PFSK-1 (cell line): Measurements from ENCODE around the gene KIF23. TPM values are rescaled to one million over a fixed set of nuclear protein-coding genes. Genes with fewer than 3 reads are reported as not detected.

Experiments
- FOXP2 ChIP-seq: optimal IDR thresholded peaks from 2 replicates; pipeline ENCODE3; 2011; ENCODE audit warnings: borderline replicate concordance, control low read depth, inconsistent platforms; ENCODE audit not compliant: insufficient read depth; ENCODE audit errors: extremely low read length, extremely low read depth
- POLR2AphosphoS5 ChIP-seq: IDR thresholded peaks from 2 replicates; pipeline ENCODE4 v1.6.1; 2012; ENCODE audit warnings: low read depth, mild to moderate bottlenecking, control low read depth, low read length, moderate library complexity
- SIN3A ChIP-seq: IDR thresholded peaks from 2 replicates; pipeline ENCODE4 v1.6.1; 2012; ENCODE audit warnings: mild to moderate bottlenecking, low read length, moderate library complexity, borderline replicate concordance; ENCODE audit not compliant: insufficient read depth
- TAF1 ChIP-seq: IDR thresholded peaks from 2 replicates; pipeline ENCODE4 v1.6.1; 2012; ENCODE audit warnings: low read length, control low read depth, borderline replicate concordance; ENCODE audit not compliant: insufficient read depth
- polyA plus RNA-seq: library from polyadenylated mRNA; unstranded; fragments of >200 nt; gene quantifications from one replicate; pipeline ENCODE4 v1.2.1, GENCODE V29; 2012; ENCODE audit warnings: low read depth, missing spikeins; ENCODE audit not compliant: insufficient read length
- TF ChIP-seq, protein P1 (sequence below), 2 experiments: IDR thresholded peaks; 2 replicates each; pipeline versions ENCODE4 v1.6.1 to v1.8.0; 2011 to 2012; ENCODE audit warnings: low read depth in 2 of 2, low read length in 2 of 2, control low read depth in 1 of 2, inconsistent platforms in 1 of 2, mild to moderate bottlenecking in 1 of 2, moderate library complexity in 1 of 2; ENCODE audit not compliant: insufficient read depth in 1 of 2

Gene KIF23
- 19.2 TPM for polyA plus RNA-seq

DNA sequence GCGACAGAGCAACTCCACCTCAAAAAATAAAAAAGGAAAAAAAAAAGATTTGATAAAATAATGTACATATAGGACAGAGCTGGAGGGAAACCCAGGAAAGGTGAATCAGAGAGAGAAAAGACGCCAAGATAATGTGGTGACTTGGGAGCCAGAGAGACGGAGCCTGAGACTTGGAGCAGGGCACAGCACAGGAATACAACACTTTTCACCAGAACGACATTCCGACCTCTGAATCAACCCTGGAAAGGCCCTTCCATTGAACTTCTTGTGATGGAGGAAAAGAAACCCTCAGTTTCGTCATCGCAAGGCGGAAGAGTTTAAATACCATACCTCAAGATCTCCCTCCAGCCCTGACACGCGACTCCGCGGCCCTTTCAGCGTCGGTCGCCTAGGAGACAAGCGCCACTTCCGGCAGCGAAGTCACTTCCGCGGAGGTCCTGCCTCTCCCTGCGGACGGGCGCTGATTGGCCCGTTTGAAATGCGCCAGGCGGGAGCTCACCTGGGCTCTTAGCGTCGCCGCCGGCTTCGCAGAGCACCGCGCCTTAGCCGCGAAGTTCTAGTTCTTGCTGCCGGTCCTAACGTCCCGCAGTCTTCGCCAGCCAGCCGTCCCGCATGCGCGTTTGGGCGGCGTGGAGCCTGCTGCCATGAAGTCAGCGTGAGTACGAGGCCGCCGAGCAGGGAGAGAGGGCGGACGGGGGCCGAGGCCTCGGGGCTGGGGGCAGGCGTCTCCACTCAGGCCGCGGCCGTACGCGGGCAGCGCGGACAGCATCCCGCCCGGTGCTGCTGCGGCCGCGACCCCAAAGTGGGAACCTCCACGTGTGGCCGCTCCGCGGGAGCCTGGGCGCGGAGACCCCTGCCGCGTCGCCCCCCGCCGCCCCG is at the start of gene KIF23:
TSS of gene KIF23 (plus strand) at position 528 of the 879 bp plus-strand sequence. CDS start at position 645, 117 bp downstream.
- TF ChIP-seq POLR2AphosphoS5: peak; percentile 54; the same call in 1 of the 2 replicates
- TF ChIP-seq FOXP2: no peak
- TF ChIP-seq, protein P1, sequence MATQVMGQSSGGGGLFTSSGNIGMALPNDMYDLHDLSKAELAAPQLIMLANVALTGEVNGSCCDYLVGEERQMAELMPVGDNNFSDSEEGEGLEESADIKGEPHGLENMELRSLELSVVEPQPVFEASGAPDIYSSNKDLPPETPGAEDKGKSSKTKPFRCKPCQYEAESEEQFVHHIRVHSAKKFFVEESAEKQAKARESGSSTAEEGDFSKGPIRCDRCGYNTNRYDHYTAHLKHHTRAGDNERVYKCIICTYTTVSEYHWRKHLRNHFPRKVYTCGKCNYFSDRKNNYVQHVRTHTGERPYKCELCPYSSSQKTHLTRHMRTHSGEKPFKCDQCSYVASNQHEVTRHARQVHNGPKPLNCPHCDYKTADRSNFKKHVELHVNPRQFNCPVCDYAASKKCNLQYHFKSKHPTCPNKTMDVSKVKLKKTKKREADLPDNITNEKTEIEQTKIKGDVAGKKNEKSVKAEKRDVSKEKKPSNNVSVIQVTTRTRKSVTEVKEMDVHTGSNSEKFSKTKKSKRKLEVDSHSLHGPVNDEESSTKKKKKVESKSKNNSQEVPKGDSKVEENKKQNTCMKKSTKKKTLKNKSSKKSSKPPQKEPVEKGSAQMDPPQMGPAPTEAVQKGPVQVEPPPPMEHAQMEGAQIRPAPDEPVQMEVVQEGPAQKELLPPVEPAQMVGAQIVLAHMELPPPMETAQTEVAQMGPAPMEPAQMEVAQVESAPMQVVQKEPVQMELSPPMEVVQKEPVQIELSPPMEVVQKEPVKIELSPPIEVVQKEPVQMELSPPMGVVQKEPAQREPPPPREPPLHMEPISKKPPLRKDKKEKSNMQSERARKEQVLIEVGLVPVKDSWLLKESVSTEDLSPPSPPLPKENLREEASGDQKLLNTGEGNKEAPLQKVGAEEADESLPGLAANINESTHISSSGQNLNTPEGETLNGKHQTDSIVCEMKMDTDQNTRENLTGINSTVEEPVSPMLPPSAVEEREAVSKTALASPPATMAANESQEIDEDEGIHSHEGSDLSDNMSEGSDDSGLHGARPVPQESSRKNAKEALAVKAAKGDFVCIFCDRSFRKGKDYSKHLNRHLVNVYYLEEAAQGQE (IDR thresholded peaks at IDR 0.05; ENCODE audit: insufficient read depth in 1 of 2, low read depth in 2 of 2, low read length in 2 of 2): no peak
- TF ChIP-seq TAF1: peak; percentile 62; the same call in 1 of the 2 replicates
- TF ChIP-seq SIN3A: peak; percentile 98

GRCh38 chr15:69367236-69367635 is 46.9 kb upstream of the KIF23 start:
- no peak for TF ChIP-seq TAF1
- TF ChIP-seq SIN3A: no peak
- TF ChIP-seq POLR2AphosphoS5: no peak
- TF ChIP-seq, protein P1 (IDR thresholded peaks at IDR 0.05; ENCODE audit: insufficient read depth in 1 of 2, low read depth in 2 of 2, low read length in 2 of 2): no peak
- no peak for TF ChIP-seq FOXP2

- no peak for TF ChIP-seq SIN3A
Measured at GRCh38 chr15:69369631-69370030, 44.5 kb upstream of the KIF23 start.

- TF ChIP-seq SIN3A: no peak
- no peak for TF ChIP-seq TAF1
- TF ChIP-seq POLR2AphosphoS5: no peak
- no peak for TF ChIP-seq FOXP2
- TF ChIP-seq, protein P1 (IDR thresholded peaks at IDR 0.05; ENCODE audit: insufficient read depth in 1 of 2, low read depth in 2 of 2, low read length in 2 of 2): no peak
Measured at GRCh38 chr15:69373406-69373805, 40.7 kb upstream of the KIF23 start.

GRCh38 chr15:69375151-69375790 is 38.9 kb upstream of the KIF23 start:
- no peak for TF ChIP-seq TAF1
- no peak for TF ChIP-seq POLR2AphosphoS5
- TF ChIP-seq SIN3A: no peak
- no peak for TF ChIP-seq FOXP2
- TF ChIP-seq, protein P1 (IDR thresholded peaks at IDR 0.05; ENCODE audit: insufficient read depth in 1 of 2, low read depth in 2 of 2, low read length in 2 of 2): no peak
